GM20431 (cell line): ENCODE data around the gene TRIM73.
"Not testable (repeated sequence)": the region's sequence is repeated elsewhere in the genome, so short reads cannot be mapped to it uniquely, and the experiment has no call there.

Experiments
- in situ Hi-C: fragments of 300-500 bp; cut with MseI, MboI; formaldehyde crosslinking; loops from one replicate; pipeline ENCODE4 v1.15.0; 2020; ENCODE audit warnings: low sequenced_read_pairs; ENCODE audit not compliant: unreplicated experiment

Gene TRIM73

GRCh38 chr7:75395329-75395728 lies at the start of gene TRIM73:
TRIM73 (plus strand) TSS chr7:75395629; CDS start chr7:75398934, 3,305 bp downstream.
- in situ Hi-C loops = not testable (repeated sequence)

- in situ Hi-C loops = not testable (repeated sequence)
Observed at GRCh38 chr7:75358671-75359541, 36.5 kb upstream of the TRIM73 start.

- in situ Hi-C loops = not testable (repeated sequence)
Observed at GRCh38 chr7:75359542-75359848, 35.9 kb upstream of the TRIM73 start.

- in situ Hi-C loops = not testable (repeated sequence)
Observed at GRCh38 chr7:75364079-75364478, 31.4 kb upstream of the TRIM73 start.

- in situ Hi-C loops = not testable (repeated sequence)
Observed at GRCh38 chr7:75366643-75367042, 28.8 kb upstream of the TRIM73 start.

GRCh38 chr7:75367313-75367712 lies 28.1 kb upstream of the TRIM73 start:
- in situ Hi-C loops = not testable (repeated sequence)

GRCh38 chr7:75374144-75374518 lies 21.3 kb upstream of the TRIM73 start:
- in situ Hi-C loops = not testable (repeated sequence)

- in situ Hi-C loops = not testable (repeated sequence)
Observed at GRCh38 chr7:75374519-75375317, 20.7 kb upstream of the TRIM73 start.

GRCh38 chr7:75393194-75393593 lies 2.2 kb upstream of the TRIM73 start:
- in situ Hi-C loops = not testable (repeated sequence)

- in situ Hi-C loops = not testable (repeated sequence)
Observed at GRCh38 chr7:75397865-75398264, 2.4 kb downstream of the TRIM73 start.

- in situ Hi-C loops = not testable (repeated sequence)
Observed at GRCh38 chr7:75398771-75399700, 3.6 kb downstream of the TRIM73 start.

- in situ Hi-C loops = not testable (repeated sequence)
Observed at GRCh38 chr7:75400575-75400974, 5.1 kb downstream of the TRIM73 start.

- in situ Hi-C loops = not testable (repeated sequence)
Observed at GRCh38 chr7:75403455-75404443, 8.3 kb downstream of the TRIM73 start.

- in situ Hi-C loops = not testable (repeated sequence)
Observed at GRCh38 chr7:75404663-75405062, 9.2 kb downstream of the TRIM73 start.

GRCh38 chr7:75409880-75410822 lies 14.7 kb downstream of the TRIM73 start:
- in situ Hi-C loops = not testable (repeated sequence)

- in situ Hi-C loops = not testable (repeated sequence)
Observed at GRCh38 chr7:75410823-75411173, 15.4 kb downstream of the TRIM73 start.

GRCh38 chr7:75414204-75414603 lies 18.8 kb downstream of the TRIM73 start:
- in situ Hi-C loops = not testable (repeated sequence)
